GM19351 (cell line): ENCODE data around the gene PIWIL4.
A peak's percentile ranks its signal among the peaks of the same experiment; 100 is the strongest.

Experiments
- ATAC-seq: cut with Tn5 transposase; IDR thresholded peaks from one replicate; pipeline ENCODE4 v1.9.1; 2021; ENCODE audit warnings: mild to moderate bottlenecking, moderate library complexity; ENCODE audit not compliant: unreplicated experiment

The PIWIL4 gene

GRCh38 chr11:94567181-94567670, at the start of gene PIWIL4:
Gene PIWIL4, plus strand, starts transcription at chr11:94567368. Its CDS starts 151 bp downstream, at chr11:94567519.
- ATAC-seq: no peak

GRCh38 chr11:94518300-94518699, 48.9 kb upstream of the PIWIL4 start:
- ATAC-seq: no peak

- peak; percentile 61 for ATAC-seq
Measured at GRCh38 chr11:94519478-94520084, 47.6 kb upstream of the PIWIL4 start.

- no peak for ATAC-seq
Measured at GRCh38 chr11:94521684-94522083, 45.5 kb upstream of the PIWIL4 start.

GRCh38 chr11:94524341-94524740, 42.8 kb upstream of the PIWIL4 start:
- no peak for ATAC-seq

- ATAC-seq: no peak
Measured at GRCh38 chr11:94525546-94526324, 41.4 kb upstream of the PIWIL4 start.

- ATAC-seq: no peak
Measured at GRCh38 chr11:94526645-94527438, 40.3 kb upstream of the PIWIL4 start.

- no peak for ATAC-seq
Measured at GRCh38 chr11:94528551-94528950, 38.6 kb upstream of the PIWIL4 start.

- ATAC-seq: no peak
Measured at GRCh38 chr11:94532211-94532610, 35.0 kb upstream of the PIWIL4 start.

GRCh38 chr11:94533206-94533605, 34.0 kb upstream of the PIWIL4 start:
- no peak for ATAC-seq

- ATAC-seq: no peak
Measured at GRCh38 chr11:94533696-94534630, 33.2 kb upstream of the PIWIL4 start.

- ATAC-seq: no peak
Measured at GRCh38 chr11:94536386-94536785, 30.8 kb upstream of the PIWIL4 start.

- no peak for ATAC-seq
Measured at GRCh38 chr11:94537031-94537600, 30.1 kb upstream of the PIWIL4 start.

- no peak for ATAC-seq
Measured at GRCh38 chr11:94539420-94539819, 27.7 kb upstream of the PIWIL4 start.

- ATAC-seq: peak; percentile 85
Measured at GRCh38 chr11:94543695-94544645, 23.2 kb upstream of the PIWIL4 start, which contains the start of gene FUT4. Gene FUT4, plus strand, starts transcription at chr11:94543921. Its CDS starts 213 bp downstream, at chr11:94544134.

- ATAC-seq: no peak
Measured at GRCh38 chr11:94544646-94545263, 22.4 kb upstream of the PIWIL4 start.

- ATAC-seq: no peak
Measured at GRCh38 chr11:94545264-94546161, 21.7 kb upstream of the PIWIL4 start.

- no peak for ATAC-seq
Measured at GRCh38 chr11:94546162-94546470, 21.1 kb upstream of the PIWIL4 start.
